Breast epithelium (tissue), 3 donors: ENCODE results near the gene TUBB1.

Experiments
- CTCF ChIP-seq, 3 donors: fragments of 450-650 bp; IDR thresholded peaks; one replicate each; pipeline ENCODE4 v1.5.1; 2016 to 2017; ENCODE audit warnings: antibody characterized with exemption in 3 of 3, mild to moderate bottlenecking in 3 of 3, moderate library complexity in 3 of 3
- POLR2A ChIP-seq: fragments of 450-650 bp; IDR thresholded peaks from one replicate; pipeline ENCODE4 v1.6.1; 2016; ENCODE audit warnings: antibody characterized with exemption, mild to moderate bottlenecking, moderate library complexity
- POLR2AphosphoS5 ChIP-seq, 3 donors: sonication (generic); formaldehyde crosslinking; IDR thresholded peaks; one replicate each; pipeline ENCODE4 v1.6.1; 2017; ENCODE audit warnings: antibody characterized with exemption in 3 of 3

GRCh38 chr20:59015411-59015810 is 3.8 kb upstream of the TUBB1 start:
- TF ChIP-seq CTCF (IDR thresholded peaks at IDR 0.05) (no peak), POLR2A (no peak), POLR2AphosphoS5 (IDR thresholded peaks at IDR 0.05) (no peak)
